ENCODE measurements around the gene CCDC194.
"Not testable (repeated sequence)": the region's sequence is repeated elsewhere in the genome, so short reads cannot be mapped to it uniquely, and the experiment has no call there.

The CCDC194 gene

GRCh38 chr19:17363852-17364605, 30.0 kb downstream of the CCDC194 start:
- H3K9me3 Mint-ChIP-seq; H3K4me1 Mint-ChIP-seq (ENCODE audit: low read depth); H3K4me3 Mint-ChIP-seq; H3K36me3 Mint-ChIP-seq (ENCODE audit: low read depth); DNase-seq; H3K27ac Mint-ChIP-seq; H3K27me3 Mint-ChIP-seq: not testable (repeated sequence)

DNA sequence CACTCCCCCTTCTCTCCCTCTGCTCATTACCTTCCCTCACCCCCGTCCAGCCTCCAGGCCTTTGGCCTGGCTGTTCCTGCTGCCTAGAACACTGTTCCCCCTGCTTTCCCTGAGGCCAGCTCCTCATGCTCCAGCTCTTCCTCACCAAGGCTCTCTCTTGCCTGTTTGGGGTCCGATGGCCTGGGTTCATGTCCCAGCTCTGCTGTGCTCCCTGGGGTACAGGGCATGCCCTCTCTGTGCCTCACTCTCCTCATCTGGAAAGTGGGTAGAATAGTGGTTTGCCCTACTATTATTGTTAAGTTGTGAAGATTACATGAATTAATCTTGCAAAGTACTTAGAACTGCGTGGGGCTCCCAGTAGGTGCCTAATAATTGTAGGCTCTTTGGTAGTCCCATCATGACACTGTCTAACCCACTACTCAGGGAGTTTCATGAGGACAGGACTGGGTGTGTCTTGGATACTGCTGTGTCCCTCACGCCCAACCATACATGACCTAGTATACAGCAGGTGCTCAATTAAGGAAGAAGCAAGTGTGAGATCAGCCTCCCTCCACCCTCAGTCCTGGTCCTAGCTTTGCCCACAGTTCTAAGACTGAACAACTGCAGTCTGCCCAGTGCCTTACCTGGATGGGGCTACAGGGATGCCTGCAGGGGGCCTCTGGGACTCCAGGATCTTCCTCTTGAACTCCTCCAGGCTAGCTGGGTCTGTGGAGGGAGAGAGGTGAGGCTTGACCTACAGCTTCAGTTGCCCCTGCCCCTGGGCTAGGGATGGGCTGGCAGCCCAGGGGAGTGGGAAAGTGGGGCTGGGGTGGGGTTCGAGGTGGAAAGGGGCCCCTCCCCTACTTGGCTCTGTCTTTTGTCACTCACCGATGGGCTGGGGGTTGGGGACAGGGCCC, 33.8 kb downstream of the CCDC194 start:
- no peaks in the 10 kb centered on the region for H3K36me3 Mint-ChIP-seq (ENCODE audit: low read depth)
- H3K9me3 Mint-ChIP-seq, result no peaks in the 10 kb centered on the region
- no peak overlapping the region for H3K27ac Mint-ChIP-seq
- no peaks in the 10 kb centered on the region for H3K27me3 Mint-ChIP-seq
- no peak overlapping the region for H3K4me3 Mint-ChIP-seq
- no peaks in the 10 kb centered on the region for H3K4me1 Mint-ChIP-seq (ENCODE audit: low read depth)
- no peak for DNase-seq

DNA sequence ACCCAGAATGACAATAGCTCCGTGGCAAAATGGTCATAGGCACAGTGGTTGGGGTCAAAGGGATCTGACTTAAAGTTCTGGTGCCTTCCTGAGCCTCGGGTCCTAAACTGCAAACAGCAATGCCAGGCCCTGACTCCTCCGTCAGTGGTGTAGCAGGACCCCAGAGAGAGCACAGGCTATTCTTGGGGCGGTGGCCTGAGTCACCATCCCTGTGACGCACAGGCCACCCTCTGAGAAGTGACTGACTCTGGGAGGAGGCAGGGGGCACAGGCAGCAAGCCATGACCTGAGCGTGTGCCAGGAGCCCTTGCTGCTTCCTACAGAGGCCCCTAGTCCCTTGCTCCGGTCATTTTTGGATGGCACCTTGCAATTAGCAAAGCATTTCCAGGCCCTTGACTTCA, 35.6 kb downstream of the CCDC194 start:
- Mint-ChIP-seq H3K4me3 (no peak overlapping the region), H3K27me3 (no peaks in the 10 kb centered on the region), H3K9me3 (no peaks in the 10 kb centered on the region), H3K36me3 (ENCODE audit: low read depth) (no peaks in the 10 kb centered on the region), H3K4me1 (ENCODE audit: low read depth) (no peaks in the 10 kb centered on the region), H3K27ac (no peak overlapping the region)
- DNase-seq, result no peak

DNA sequence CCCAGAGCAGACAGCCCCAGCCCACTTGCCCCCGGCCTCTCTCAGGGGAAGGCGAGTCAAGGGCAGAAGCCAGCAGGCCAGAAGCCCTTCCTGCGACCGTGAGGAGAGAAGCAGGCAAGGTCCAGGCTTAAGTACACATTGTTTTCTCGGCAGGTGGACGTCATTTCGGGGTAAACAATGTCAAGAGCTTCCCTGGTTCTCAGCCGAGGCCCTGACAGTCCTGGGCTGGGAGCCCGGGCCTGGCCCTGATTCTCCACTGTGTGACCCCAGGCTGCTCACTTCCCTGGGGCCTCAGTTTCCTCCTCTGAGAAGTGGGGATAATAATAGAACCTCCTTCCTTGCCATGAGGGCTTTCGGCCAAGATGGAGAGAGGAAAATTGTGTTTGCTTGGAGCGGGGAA, 36.3 kb downstream of the CCDC194 start:
- no peak for DNase-seq
- no peaks in the 10 kb centered on the region for H3K36me3 Mint-ChIP-seq (ENCODE audit: low read depth)
- H3K27me3 Mint-ChIP-seq, result peaks cover under 1% of the 10 kb centered on the region
- no peak overlapping the region for H3K4me3 Mint-ChIP-seq
- no peaks in the 10 kb centered on the region for H3K9me3 Mint-ChIP-seq
- H3K4me1 Mint-ChIP-seq (ENCODE audit: low read depth), result no peaks in the 10 kb centered on the region
- no peak overlapping the region for H3K27ac Mint-ChIP-seq

DNA sequence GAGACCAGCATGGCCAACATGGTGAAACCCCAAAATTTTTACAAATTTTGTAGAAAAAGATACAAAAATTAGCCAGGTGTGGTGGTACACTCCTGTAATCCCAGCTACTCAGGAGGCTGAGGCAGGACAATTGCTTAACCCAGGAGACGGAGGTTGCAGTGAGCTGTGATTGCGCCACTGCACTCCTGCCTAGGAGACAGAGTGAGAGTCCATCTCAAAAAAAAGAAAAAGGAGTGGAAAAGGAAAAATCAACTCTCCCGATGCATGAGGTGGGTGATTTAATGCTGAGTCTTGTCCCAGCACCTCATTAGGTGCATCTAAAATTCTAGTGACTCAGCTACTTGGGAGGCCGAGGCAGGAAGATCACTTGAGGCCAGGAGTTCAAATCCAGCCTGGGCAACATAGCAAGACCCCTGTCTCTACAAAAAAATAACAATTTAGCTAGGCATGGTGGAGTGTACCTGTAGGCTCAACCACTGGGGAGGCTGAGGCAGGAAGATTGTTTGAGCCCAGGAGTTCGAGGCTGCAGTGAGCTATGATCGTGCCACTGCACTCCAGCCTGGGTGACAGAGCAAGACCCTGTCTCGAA, 36.8 kb downstream of the CCDC194 start:
- Mint-ChIP-seq H3K27ac (no peak overlapping the region), H3K9me3 (no peaks in the 10 kb centered on the region), H3K4me1 (ENCODE audit: low read depth) (no peaks in the 10 kb centered on the region), H3K36me3 (ENCODE audit: low read depth) (no peaks in the 10 kb centered on the region), H3K27me3 (peaks cover 2% of the 10 kb centered on the region), H3K4me3 (no peak overlapping the region)
- DNase-seq, result no peak

DNA sequence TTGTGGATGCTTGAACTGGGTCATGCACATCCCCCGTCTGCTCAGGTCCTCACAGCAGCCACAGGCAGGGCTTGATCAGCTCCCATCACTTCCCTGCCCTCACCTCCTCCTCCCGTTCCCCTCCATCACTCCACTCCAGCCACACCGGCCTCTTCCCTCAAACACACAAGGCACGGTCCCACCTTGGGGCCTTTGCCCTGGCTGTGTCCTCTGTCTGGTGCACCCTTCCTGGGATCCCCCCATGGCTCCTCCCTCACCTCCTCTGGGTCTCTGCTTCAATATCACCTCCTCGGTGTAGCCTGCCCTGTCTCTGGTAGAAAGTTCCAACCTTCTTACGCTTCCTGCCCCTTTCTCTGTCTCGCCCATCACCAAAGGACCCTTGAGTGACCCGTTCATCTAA, 40.6 kb downstream of the CCDC194 start:
- Mint-ChIP-seq H3K4me3 (no peak overlapping the region), H3K36me3 (ENCODE audit: low read depth) (no peaks in the 10 kb centered on the region), H3K27ac (no peak overlapping the region), H3K4me1 (ENCODE audit: low read depth) (peaks cover 5% of the 10 kb centered on the region), H3K27me3 (peaks cover 30% of the 10 kb centered on the region), H3K9me3 (no peaks in the 10 kb centered on the region)
- no peak for DNase-seq

- Mint-ChIP-seq H3K27me3 (peaks cover 34% of the 10 kb centered on the region), H3K9me3 (no peaks in the 10 kb centered on the region), H3K27ac (no peak overlapping the region), H3K4me3 (no peak overlapping the region), H3K4me1 (ENCODE audit: low read depth) (peaks cover 5% of the 10 kb centered on the region), H3K36me3 (ENCODE audit: low read depth) (no peaks in the 10 kb centered on the region)
- DNase-seq, result no peak
Observed at GRCh38 chr19:17352608-17353280, 41.3 kb downstream of the CCDC194 start.

DNA sequence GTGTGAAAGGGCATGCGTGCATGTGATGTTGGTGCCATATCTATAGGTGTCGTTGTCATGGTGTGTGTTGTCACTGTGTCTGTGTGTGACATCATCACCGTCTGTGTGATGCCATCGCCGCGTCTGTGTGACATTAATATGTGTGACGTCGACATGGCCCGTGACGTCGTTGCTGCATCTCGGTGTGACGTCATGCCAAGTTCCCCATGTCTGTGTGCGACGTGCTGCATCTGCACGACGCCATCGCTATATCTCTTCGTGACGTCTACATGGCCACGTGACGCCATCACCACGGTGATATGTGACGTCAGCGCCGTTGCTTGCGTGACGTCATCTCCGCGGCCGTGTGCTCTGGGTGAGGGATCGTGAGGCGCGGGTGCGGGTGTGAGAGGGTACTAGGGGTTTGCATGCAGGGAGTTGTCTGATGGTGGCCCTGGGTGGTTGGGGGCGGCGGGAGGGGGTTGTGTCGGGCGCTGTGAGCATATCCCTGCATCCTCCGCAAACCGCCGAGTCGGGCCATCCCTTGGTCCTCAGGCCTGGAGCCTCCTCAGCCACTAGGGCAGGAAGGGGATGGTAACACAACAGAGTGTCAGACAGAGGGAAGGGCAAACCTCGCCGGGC, 42.1 kb downstream of the CCDC194 start:
- H3K27ac Mint-ChIP-seq, result no peak overlapping the region
- no peaks in the 10 kb centered on the region for H3K9me3 Mint-ChIP-seq
- H3K4me3 Mint-ChIP-seq, result no peak overlapping the region
- peaks cover 5% of the 10 kb centered on the region for H3K4me1 Mint-ChIP-seq (ENCODE audit: low read depth)
- no peaks in the 10 kb centered on the region for H3K36me3 Mint-ChIP-seq (ENCODE audit: low read depth)
- H3K27me3 Mint-ChIP-seq, result peaks cover 37% of the 10 kb centered on the region
- DNase-seq, result no peak

- DNase-seq, result no peak
- Mint-ChIP-seq H3K4me1 (ENCODE audit: low read depth) (peaks cover 10% of the 10 kb centered on the region), H3K27ac (no peak overlapping the region), H3K9me3 (no peaks in the 10 kb centered on the region), H3K4me3 (no peak overlapping the region), H3K36me3 (ENCODE audit: low read depth) (peaks cover 5% of the 10 kb centered on the region), H3K27me3 (peaks cover 37% of the 10 kb centered on the region)
Observed at GRCh38 chr19:17348700-17349099, 45.3 kb downstream of the CCDC194 start.

- no peaks in the 10 kb centered on the region for H3K9me3 Mint-ChIP-seq
- H3K36me3 Mint-ChIP-seq (ENCODE audit: low read depth), result peaks cover 6% of the 10 kb centered on the region
- DNase-seq, result no peak
- no peak overlapping the region for H3K27ac Mint-ChIP-seq
- H3K27me3 Mint-ChIP-seq, result peaks cover 37% of the 10 kb centered on the region
- peaks cover 10% of the 10 kb centered on the region for H3K4me1 Mint-ChIP-seq (ENCODE audit: low read depth)
- H3K4me3 Mint-ChIP-seq, result no peak overlapping the region
Observed at GRCh38 chr19:17347877-17348276, 46.1 kb downstream of the CCDC194 start.

- Mint-ChIP-seq H3K36me3 (ENCODE audit: low read depth) (peaks cover 11% of the 10 kb centered on the region), H3K4me1 (ENCODE audit: low read depth) (peaks cover 10% of the 10 kb centered on the region), H3K9me3 (no peaks in the 10 kb centered on the region), H3K27ac (no peak overlapping the region), H3K27me3 (peaks cover 35% of the 10 kb centered on the region), H3K4me3 (no peak overlapping the region)
- no peak for DNase-seq
Observed at GRCh38 chr19:17347361-17347760, 46.6 kb downstream of the CCDC194 start.

DNA sequence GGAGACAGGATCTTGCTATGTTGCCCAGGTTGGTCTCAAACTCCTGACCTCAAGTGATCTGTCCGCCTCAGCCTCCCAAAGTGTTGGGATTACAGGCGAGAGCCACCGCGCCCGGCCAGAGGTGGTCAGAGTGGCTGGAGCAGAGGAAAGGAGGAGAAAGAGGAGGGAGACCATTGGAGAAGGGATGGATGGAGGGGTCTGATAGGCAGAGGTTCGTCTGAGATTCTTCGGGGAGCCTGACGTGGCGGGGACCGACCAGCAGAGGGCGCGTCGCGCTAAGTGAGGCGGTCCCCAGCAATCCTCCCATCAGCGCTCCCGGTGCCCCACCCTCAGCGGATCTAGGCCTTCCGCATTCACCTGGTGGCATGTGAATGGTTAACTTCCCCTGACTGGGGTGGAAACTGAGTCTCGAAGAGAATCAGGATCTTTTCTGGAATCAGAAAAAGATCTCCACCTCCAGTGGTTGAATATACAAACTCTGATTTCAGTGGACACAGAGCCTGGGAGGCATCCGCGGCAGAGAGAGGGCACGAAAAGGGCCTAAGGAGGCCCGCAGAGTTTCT, 47.8 kb downstream of the CCDC194 start:
- H3K27ac Mint-ChIP-seq, result no peak overlapping the region

DNA sequence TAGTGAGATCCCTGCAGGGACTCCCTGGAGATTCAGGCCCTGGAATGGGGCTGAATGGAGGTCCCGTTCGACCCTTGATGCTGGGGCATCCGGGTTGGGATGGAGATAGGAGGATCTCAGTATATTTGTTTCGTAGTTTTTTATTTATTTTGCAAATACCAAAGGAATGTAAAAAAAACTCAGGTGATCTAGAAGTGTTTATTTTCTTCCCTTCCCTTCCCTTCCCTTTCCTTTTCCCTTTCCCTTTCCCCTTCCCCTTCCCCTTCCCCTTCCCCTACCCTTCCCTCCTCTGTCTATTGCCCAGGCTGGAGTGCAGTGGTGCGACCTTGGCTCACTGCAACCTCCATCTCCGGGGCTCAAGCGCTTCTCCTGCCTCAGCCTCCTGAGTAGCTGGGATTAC, 52.2 kb downstream of the CCDC194 start:
- Mint-ChIP-seq H3K4me1 (ENCODE audit: low read depth) (peaks cover 23% of the 10 kb centered on the region), H3K27me3 (no peaks in the 10 kb centered on the region), H3K4me3 (no peak overlapping the region), H3K27ac (no peak overlapping the region), H3K9me3 (no peaks in the 10 kb centered on the region), H3K36me3 (ENCODE audit: low read depth) (peaks cover 55% of the 10 kb centered on the region)
- DNase-seq, result no peak

More for the DNA sequence above, 47.8 kb downstream of the CCDC194 start:
- H3K36me3 Mint-ChIP-seq (ENCODE audit: low read depth), result peaks cover 21% of the 10 kb centered on the region
- H3K4me3 Mint-ChIP-seq, result no peak overlapping the region
- no peaks in the 10 kb centered on the region for H3K9me3 Mint-ChIP-seq
- peaks cover 6% of the 10 kb centered on the region for H3K4me1 Mint-ChIP-seq (ENCODE audit: low read depth)
- H3K27me3 Mint-ChIP-seq, result peaks cover 27% of the 10 kb centered on the region
- DNase-seq, result peak; percentile 88

GRCh38 chr19:17341386-17341785, 52.6 kb downstream of the CCDC194 start:
- Mint-ChIP-seq H3K27ac (no peak overlapping the region), H3K9me3 (no peaks in the 10 kb centered on the region), H3K4me1 (ENCODE audit: low read depth) (peaks cover 25% of the 10 kb centered on the region), H3K4me3 (no peak overlapping the region), H3K36me3 (ENCODE audit: low read depth) (peaks cover 60% of the 10 kb centered on the region), H3K27me3 (no peaks in the 10 kb centered on the region)
- no peak for DNase-seq

All from activated T-cell treated with anti-CD3 and anti-CD28 coated beads, Interleukin-2, amount 50 U/mL, for 24 hours (primary cell).